ENCODE measurements around the gene A2M. TPM values are rescaled to one million over a fixed set of nuclear protein-coding genes. Genes with fewer than 3 reads are reported as not detected.

The A2M gene
- total and polyA plus RNA-seq, 7 donors = 42.6 to 242 (median 86.0) TPM

GRCh38 chr12:9094512-9095206 lies 21.1 kb downstream of the A2M start:
- 93 to 96% (median 96%) methylated on average over 3 of the region's 3 CpGs for WGBS, 3 donors

GRCh38 chr12:9091891-9092598 lies 23.7 kb downstream of the A2M start:
- Histone ChIP-seq H3K4me3 (no peak overlapping the region), H3K36me3 (ENCODE audit: insufficient read depth in 1 of 2, low read depth in 1 of 2) (peaks cover 0 to 97% of the 10 kb centered on the region in 2 donors), H3K27ac (no peak overlapping the region), H3K9me3 (no peaks in the 10 kb centered on the region), H3K4me1 (no peaks in the 10 kb centered on the region), H3K27me3 (ENCODE audit: insufficient read depth in 3 of 3, low read length in 2 of 3) (no peaks in the 10 kb centered on the region)
- no peak for TF ChIP-seq CTCF (IDR thresholded peaks at IDR 0.05)
- DNase-seq (no peak), ATAC-seq (no peak)
- intact Hi-C loops (cut with DNase I) = no loop called here
- 74 to 76% (median 75%) methylated on average over 8 of the region's 8 CpGs for WGBS, 3 donors

More at GRCh38 chr12:9094512-9095206, 21.1 kb downstream of the A2M start:
- no peaks in the 10 kb centered on the region for H3K4me1 ChIP-seq
- TF ChIP-seq CTCF (IDR thresholded peaks at IDR 0.05) = no peak
- no peaks in the 10 kb centered on the region for H3K9me3 ChIP-seq
- no peak for ATAC-seq
- no peak for DNase-seq
- peaks cover 4 to 97% of the 10 kb centered on the region in 2 donors for H3K36me3 ChIP-seq (ENCODE audit: insufficient read depth in 1 of 2, low read depth in 1 of 2)
- no peaks in the 10 kb centered on the region for H3K27me3 ChIP-seq (ENCODE audit: insufficient read depth in 3 of 3, low read length in 2 of 3)
- H3K4me3 ChIP-seq = no peak overlapping the region
- H3K27ac ChIP-seq = no peak overlapping the region
- intact Hi-C loops (cut with DNase I) = no loop called here

GRCh38 chr12:9090220-9090619 lies 25.5 kb downstream of the A2M start:
- intact Hi-C loops (cut with DNase I) = no loop called here
- TF ChIP-seq CTCF (IDR thresholded peaks at IDR 0.05) = no peak
- 68 to 78% (median 78%) methylated on average over 5 of the region's 5 CpGs for WGBS, 3 donors

GRCh38 chr12:9087087-9087835 lies 28.5 kb downstream of the A2M start:
- H3K9me3 ChIP-seq = peaks cover 11% of the 10 kb centered on the region
- DNase-seq (no peak), ATAC-seq (no peak)
- no peaks in the 10 kb centered on the region for H3K27me3 ChIP-seq (ENCODE audit: insufficient read depth in 3 of 3, low read length in 2 of 3)
- intact Hi-C loops (cut with DNase I) = no loop called here
- H3K27ac ChIP-seq = no peak overlapping the region
- H3K4me1 ChIP-seq = no peaks in the 10 kb centered on the region
- no peak overlapping the region for H3K4me3 ChIP-seq
- no peak for TF ChIP-seq CTCF (IDR thresholded peaks at IDR 0.05)
- peaks cover 0 to 85% of the 10 kb centered on the region in 2 donors for H3K36me3 ChIP-seq (ENCODE audit: insufficient read depth in 1 of 2, low read depth in 1 of 2)

More at GRCh38 chr12:9090220-9090619, 25.5 kb downstream of the A2M start:
- Histone ChIP-seq H3K36me3 (ENCODE audit: insufficient read depth in 1 of 2, low read depth in 1 of 2) (peaks cover 0 to 91% of the 10 kb centered on the region in 2 donors), H3K4me3 (no peak overlapping the region), H3K27me3 (ENCODE audit: insufficient read depth in 3 of 3, low read length in 2 of 3) (no peaks in the 10 kb centered on the region), H3K4me1 (no peaks in the 10 kb centered on the region), H3K9me3 (no peaks in the 10 kb centered on the region), H3K27ac (no peak overlapping the region)
- ATAC-seq (no peak), DNase-seq (no peak)
